HepG2 (cell line): ENCODE measurements around the gene CARD19. TPM values are rescaled to one million over a fixed set of nuclear protein-coding genes. Genes with fewer than 3 reads are reported as not detected.

Experiments used
- ADNP ChIP-seq: sonication (generic); formaldehyde crosslinking; IDR thresholded peaks from 2 replicates; pipeline ENCODE4 v1.4.0; 2020; ENCODE audit warnings: missing genetic modification reagents
- MAZ ChIP-seq, 2 experiments: sonication (generic) in 1 of 2; formaldehyde crosslinking in 1 of 2; IDR thresholded peaks; 2 replicates each; pipeline versions ENCODE4 v1.5.0 to v1.6.1; 2012 to 2020; ENCODE audit warnings: low read depth in 2 of 2, mild to moderate bottlenecking in 2 of 2, borderline replicate concordance in 1 of 2, improper control_type of control experiment in 1 of 2, low read length in 1 of 2, missing genetic modification reagents in 1 of 2, moderate library complexity in 1 of 2
- MEIS2 ChIP-seq: sonication (generic); formaldehyde crosslinking; IDR thresholded peaks from 2 replicates; pipeline ENCODE4 v1.9.0; 2021; ENCODE audit warnings: mild to moderate bottlenecking, missing genetic modification reagents
- NR2C2 ChIP-seq: sonication (generic); formaldehyde crosslinking; IDR thresholded peaks from 2 replicates; pipeline ENCODE4 v1.4.0; 2020; ENCODE audit warnings: missing genetic modification reagents, mild to moderate bottlenecking, moderate library complexity, borderline replicate concordance
- NR2F2 ChIP-seq: IDR thresholded peaks from 2 replicates; pipeline ENCODE4 v1.6.1; 2012; ENCODE audit warnings: low read depth, inconsistent platforms, borderline replicate concordance
- SP4 ChIP-seq: sonication (generic); formaldehyde crosslinking; IDR thresholded peaks from 2 replicates; pipeline ENCODE4 v1.8.1; 2023; ENCODE audit warnings: mild to moderate bottlenecking, missing genetic modification reagents
- ZFP62 ChIP-seq: sonication (generic); formaldehyde crosslinking; IDR thresholded peaks from 2 replicates; pipeline ENCODE4 v1.4.0; 2020; ENCODE audit warnings: missing genetic modification reagents
- ZIK1 ChIP-seq: sonication (generic); formaldehyde crosslinking; IDR thresholded peaks from 2 replicates; pipeline ENCODE4 v1.5.0; 2020; ENCODE audit warnings: mild to moderate bottlenecking, low read depth, missing genetic modification reagents, borderline replicate concordance
- ZNF235 ChIP-seq: sonication (generic); formaldehyde crosslinking; IDR thresholded peaks from 2 replicates; pipeline ENCODE4 v1.8.1; 2023; ENCODE audit warnings: mild to moderate bottlenecking, missing genetic modification reagents, borderline replicate concordance
- ZNF337 ChIP-seq: sonication (generic); formaldehyde crosslinking; IDR thresholded peaks from 2 replicates; pipeline ENCODE4 v1.5.1; 2020; ENCODE audit warnings: missing genetic modification reagents, low read depth, mild to moderate bottlenecking, borderline replicate concordance
- ZNF552 ChIP-seq: sonication (generic); formaldehyde crosslinking; IDR thresholded peaks from 2 replicates; pipeline ENCODE4 v1.9.0; 2022; ENCODE audit warnings: missing genetic modification reagents, mild to moderate bottlenecking, borderline replicate concordance
- ZNF768 ChIP-seq: sonication (generic); formaldehyde crosslinking; IDR thresholded peaks from 2 replicates; pipeline ENCODE4 v1.4.0; 2020; ENCODE audit warnings: missing genetic modification reagents
- polyA plus RNA-seq, 8 experiments: library from polyadenylated mRNA; depleted of rRNA in 3 of 8; stranded (reverse) in 7 of 8; unstranded in 1 of 8; fragments of >200 nt; fragmentation: Illumina TruSeq in 4 of 8; extraction: Trizol in 4 of 8; gene quantifications; 2 replicates each; pipeline versions ENCODE4 v1.2.1 to v1.2.3, GENCODE V29; 2011 to 2016; ENCODE audit warnings: low read depth in 4 of 8, missing spikeins in 1 of 8, mixed read lengths in 1 of 8; ENCODE audit not compliant: insufficient read depth in 1 of 8
- total RNA-seq, 5 experiments: library from RNA; depleted of rRNA; stranded (reverse); fragments of >200 nt; fragmentation: Illumina TruSeq; extraction: Trizol; gene quantifications; 2 replicates each; pipeline ENCODE4 v1.2.3, GENCODE V29; 2016; ENCODE audit warnings: low read depth in 1 of 5
- TF ChIP-seq, protein P1 (sequence below): sonication (generic); formaldehyde crosslinking; IDR thresholded peaks from 2 replicates; pipeline ENCODE4 v1.5.1; 2020; ENCODE audit warnings: mild to moderate bottlenecking, missing genetic modification reagents, moderate library complexity
- TF ChIP-seq, protein P2 (sequence below): IDR thresholded peaks from 2 replicates; pipeline ENCODE4 v1.6.1; 2016
- TF ChIP-seq, protein P3 (sequence below): sonication (generic); formaldehyde crosslinking; IDR thresholded peaks from 2 replicates; pipeline ENCODE4 v1.4.0; 2020; ENCODE audit warnings: missing genetic modification reagents, borderline replicate concordance
- TF ChIP-seq, protein P4 (sequence below): sonication (generic); formaldehyde crosslinking; IDR thresholded peaks from 2 replicates; pipeline ENCODE4 v1.5.0; 2020; ENCODE audit warnings: mild to moderate bottlenecking, missing genetic modification reagents
- TF ChIP-seq, protein P5 (sequence below): IDR thresholded peaks from 2 replicates; pipeline ENCODE4 v1.6.1; 2012; ENCODE audit warnings: inconsistent platforms

The CARD19 gene
- total and polyA plus RNA-seq, 2 of the 13 experiments (the other 11 are each of a cell fraction or from before 2014, with no cell fraction given): 18.4 to 47.2 TPM

DNA sequence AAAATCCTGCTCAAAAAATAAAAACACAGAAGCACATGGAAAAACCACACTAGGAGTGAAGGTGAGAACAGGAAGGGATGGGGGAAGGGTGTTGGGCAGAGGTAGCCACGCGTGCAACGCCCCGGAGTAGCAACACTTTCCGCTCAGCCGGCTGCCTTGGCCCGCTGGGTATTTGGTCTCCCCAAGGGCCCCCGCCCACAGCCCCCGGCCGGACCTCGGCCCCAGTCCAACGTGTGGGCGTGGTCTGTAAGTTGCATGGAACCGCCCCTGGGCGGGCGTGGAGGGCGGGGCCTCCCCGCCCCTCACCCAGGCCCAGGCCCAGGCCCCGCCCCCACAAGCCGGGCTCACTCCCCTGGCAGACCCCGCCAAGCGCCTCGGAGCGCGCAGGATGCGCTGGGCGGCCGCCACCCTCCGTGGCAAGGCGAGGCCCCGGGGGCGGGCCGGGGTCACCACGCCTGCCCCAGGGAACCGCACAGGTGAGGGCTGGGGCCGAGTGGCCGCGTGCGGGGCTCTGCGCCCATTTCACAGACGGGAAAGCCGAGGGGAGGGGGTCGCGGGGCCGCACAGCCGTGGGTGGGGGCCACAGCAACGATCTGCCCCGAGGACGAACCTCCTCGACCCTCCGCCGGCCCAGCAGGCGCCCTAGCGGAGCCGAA, 37.5 kb upstream of the CARD19 start, which contains the start of gene SUSD3 (continued):
- TF ChIP-seq, protein P1, sequence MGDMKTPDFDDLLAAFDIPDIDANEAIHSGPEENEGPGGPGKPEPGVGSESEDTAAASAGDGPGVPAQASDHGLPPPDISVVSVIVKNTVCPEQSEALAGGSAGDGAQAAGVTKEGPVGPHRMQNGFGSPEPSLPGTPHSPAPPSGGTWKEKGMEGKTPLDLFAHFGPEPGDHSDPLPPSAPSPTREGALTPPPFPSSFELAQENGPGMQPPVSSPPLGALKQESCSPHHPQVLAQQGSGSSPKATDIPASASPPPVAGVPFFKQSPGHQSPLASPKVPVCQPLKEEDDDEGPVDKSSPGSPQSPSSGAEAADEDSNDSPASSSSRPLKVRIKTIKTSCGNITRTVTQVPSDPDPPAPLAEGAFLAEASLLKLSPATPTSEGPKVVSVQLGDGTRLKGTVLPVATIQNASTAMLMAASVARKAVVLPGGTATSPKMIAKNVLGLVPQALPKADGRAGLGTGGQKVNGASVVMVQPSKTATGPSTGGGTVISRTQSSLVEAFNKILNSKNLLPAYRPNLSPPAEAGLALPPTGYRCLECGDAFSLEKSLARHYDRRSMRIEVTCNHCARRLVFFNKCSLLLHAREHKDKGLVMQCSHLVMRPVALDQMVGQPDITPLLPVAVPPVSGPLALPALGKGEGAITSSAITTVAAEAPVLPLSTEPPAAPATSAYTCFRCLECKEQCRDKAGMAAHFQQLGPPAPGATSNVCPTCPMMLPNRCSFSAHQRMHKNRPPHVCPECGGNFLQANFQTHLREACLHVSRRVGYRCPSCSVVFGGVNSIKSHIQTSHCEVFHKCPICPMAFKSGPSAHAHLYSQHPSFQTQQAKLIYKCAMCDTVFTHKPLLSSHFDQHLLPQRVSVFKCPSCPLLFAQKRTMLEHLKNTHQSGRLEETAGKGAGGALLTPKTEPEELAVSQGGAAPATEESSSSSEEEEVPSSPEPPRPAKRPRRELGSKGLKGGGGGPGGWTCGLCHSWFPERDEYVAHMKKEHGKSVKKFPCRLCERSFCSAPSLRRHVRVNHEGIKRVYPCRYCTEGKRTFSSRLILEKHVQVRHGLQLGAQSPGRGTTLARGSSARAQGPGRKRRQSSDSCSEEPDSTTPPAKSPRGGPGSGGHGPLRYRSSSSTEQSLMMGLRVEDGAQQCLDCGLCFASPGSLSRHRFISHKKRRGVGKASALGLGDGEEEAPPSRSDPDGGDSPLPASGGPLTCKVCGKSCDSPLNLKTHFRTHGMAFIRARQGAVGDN: peak; percentile 72
- TF ChIP-seq ZNF552: no peak
- no peak for TF ChIP-seq NR2F2
- no peak for TF ChIP-seq ZNF337 (CRISPR knock-in tag)
- TF ChIP-seq SP4 (CRISPR knock-in tag): peak; percentile 94
- TF ChIP-seq ZNF235 (CRISPR knock-in tag): no peak
- TF ChIP-seq ZNF768 (CRISPR knock-in tag): peak; percentile 48; the same call in 1 of the 2 replicates
- TF ChIP-seq MAZ (IDR thresholded peaks at IDR 0.05; ENCODE audit: borderline replicate concordance, low read depth, low read length): peak; percentile 52; the same call in 1 of the 2 replicates
- TF ChIP-seq MAZ (CRISPR knock-in tag; IDR thresholded peaks at IDR 0.05; ENCODE audit: low read depth): 0 out of 2 replicates have a peak, but pooled peaks have one; percentile 23
- TF ChIP-seq, protein P2, sequence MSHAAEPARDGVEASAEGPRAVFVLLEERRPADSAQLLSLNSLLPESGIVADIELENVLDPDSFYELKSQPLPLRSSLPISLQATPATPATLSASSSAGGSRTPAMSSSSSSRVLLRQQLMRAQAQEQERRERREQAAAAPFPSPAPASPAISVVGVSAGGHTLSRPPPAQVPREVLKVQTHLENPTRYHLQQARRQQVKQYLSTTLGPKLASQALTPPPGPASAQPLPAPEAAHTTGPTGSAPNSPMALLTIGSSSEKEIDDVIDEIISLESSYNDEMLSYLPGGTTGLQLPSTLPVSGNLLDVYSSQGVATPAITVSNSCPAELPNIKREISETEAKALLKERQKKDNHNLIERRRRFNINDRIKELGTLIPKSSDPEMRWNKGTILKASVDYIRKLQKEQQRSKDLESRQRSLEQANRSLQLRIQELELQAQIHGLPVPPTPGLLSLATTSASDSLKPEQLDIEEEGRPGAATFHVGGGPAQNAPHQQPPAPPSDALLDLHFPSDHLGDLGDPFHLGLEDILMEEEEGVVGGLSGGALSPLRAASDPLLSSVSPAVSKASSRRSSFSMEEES: 0 out of 2 replicates have a peak, but pooled peaks have one; percentile 19
- TF ChIP-seq, protein P3, sequence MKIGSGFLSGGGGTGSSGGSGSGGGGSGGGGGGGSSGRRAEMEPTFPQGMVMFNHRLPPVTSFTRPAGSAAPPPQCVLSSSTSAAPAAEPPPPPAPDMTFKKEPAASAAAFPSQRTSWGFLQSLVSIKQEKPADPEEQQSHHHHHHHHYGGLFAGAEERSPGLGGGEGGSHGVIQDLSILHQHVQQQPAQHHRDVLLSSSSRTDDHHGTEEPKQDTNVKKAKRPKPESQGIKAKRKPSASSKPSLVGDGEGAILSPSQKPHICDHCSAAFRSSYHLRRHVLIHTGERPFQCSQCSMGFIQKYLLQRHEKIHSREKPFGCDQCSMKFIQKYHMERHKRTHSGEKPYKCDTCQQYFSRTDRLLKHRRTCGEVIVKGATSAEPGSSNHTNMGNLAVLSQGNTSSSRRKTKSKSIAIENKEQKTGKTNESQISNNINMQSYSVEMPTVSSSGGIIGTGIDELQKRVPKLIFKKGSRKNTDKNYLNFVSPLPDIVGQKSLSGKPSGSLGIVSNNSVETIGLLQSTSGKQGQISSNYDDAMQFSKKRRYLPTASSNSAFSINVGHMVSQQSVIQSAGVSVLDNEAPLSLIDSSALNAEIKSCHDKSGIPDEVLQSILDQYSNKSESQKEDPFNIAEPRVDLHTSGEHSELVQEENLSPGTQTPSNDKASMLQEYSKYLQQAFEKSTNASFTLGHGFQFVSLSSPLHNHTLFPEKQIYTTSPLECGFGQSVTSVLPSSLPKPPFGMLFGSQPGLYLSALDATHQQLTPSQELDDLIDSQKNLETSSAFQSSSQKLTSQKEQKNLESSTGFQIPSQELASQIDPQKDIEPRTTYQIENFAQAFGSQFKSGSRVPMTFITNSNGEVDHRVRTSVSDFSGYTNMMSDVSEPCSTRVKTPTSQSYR (CRISPR knock-in tag): peak; percentile 75; the same call in 1 of the 2 replicates
- TF ChIP-seq MEIS2 (CRISPR knock-in tag): no peak
- TF ChIP-seq, protein P4, sequence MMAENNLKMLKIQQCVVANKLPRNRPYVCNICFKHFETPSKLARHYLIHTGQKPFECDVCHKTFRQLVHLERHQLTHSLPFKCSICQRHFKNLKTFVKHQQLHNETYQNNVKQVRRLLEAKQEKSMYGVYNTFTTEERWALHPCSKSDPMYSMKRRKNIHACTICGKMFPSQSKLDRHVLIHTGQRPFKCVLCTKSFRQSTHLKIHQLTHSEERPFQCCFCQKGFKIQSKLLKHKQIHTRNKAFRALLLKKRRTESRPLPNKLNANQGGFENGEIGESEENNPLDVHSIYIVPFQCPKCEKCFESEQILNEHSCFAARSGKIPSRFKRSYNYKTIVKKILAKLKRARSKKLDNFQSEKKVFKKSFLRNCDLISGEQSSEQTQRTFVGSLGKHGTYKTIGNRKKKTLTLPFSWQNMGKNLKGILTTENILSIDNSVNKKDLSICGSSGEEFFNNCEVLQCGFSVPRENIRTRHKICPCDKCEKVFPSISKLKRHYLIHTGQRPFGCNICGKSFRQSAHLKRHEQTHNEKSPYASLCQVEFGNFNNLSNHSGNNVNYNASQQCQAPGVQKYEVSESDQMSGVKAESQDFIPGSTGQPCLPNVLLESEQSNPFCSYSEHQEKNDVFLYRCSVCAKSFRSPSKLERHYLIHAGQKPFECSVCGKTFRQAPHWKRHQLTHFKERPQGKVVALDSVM: no peak
- no peak for TF ChIP-seq ZFP62 (CRISPR knock-in tag)
- TF ChIP-seq, protein P5, sequence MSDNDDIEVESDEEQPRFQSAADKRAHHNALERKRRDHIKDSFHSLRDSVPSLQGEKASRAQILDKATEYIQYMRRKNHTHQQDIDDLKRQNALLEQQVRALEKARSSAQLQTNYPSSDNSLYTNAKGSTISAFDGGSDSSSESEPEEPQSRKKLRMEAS: peak; percentile 58
- TF ChIP-seq NR2C2 (CRISPR knock-in tag): 0 out of 2 replicates have a peak, but pooled peaks have one; percentile 23
- TF ChIP-seq ZIK1 (CRISPR knock-in tag): no peak
- peak; percentile 75 for TF ChIP-seq ADNP (CRISPR knock-in tag)
